Measurements from ENCODE around the gene ME2. TPM values are rescaled to one million over a fixed set of nuclear protein-coding genes. Genes with fewer than 3 reads are reported as not detected.

Gene ME2
- total RNA-seq, 2 experiments from 2014 or later = 138 to 141 TPM

GRCh38 chr18:50982086-50982801 lies 103.3 kb downstream of the ME2 start:
- peaks cover 6% of the 10 kb centered on the region for H3K9me3 Mint-ChIP-seq
- H3K4me3 Mint-ChIP-seq = no peak overlapping the region
- no peak overlapping the region for H3K27ac Mint-ChIP-seq
- no peak for ATAC-seq
- DNase-seq = no peak
- intact Hi-C loops (cut with micrococcal nuclease) = no loop called here
- H3K27me3 Mint-ChIP-seq = no peaks in the 10 kb centered on the region
- POLR2A ChIA-PET = no interaction called here
- peaks cover 4% of the 10 kb centered on the region for H3K4me1 Mint-ChIP-seq (ENCODE audit: low read depth)
- CTCF ChIA-PET = no interaction called here
- H3K36me3 Mint-ChIP-seq (ENCODE audit: low read depth) = peaks cover 41% of the 10 kb centered on the region
- no peak for TF ChIP-seq CTCF (IDR thresholded peaks at IDR 0.05)

GRCh38 chr18:50982802-50983179 lies 103.9 kb downstream of the ME2 start:
- POLR2A ChIA-PET = no interaction called here
- ATAC-seq (no peak), DNase-seq (no peak)
- Mint-ChIP-seq H3K4me3 (no peak overlapping the region), H3K4me1 (ENCODE audit: low read depth) (peaks cover 4% of the 10 kb centered on the region), H3K36me3 (ENCODE audit: low read depth) (peaks cover 35% of the 10 kb centered on the region), H3K27ac (no peak overlapping the region), H3K9me3 (peaks cover 3% of the 10 kb centered on the region), H3K27me3 (no peaks in the 10 kb centered on the region)
- TF ChIP-seq CTCF (IDR thresholded peaks at IDR 0.05) = no peak
- intact Hi-C loops (cut with micrococcal nuclease) = no loop called here
- CTCF ChIA-PET = no interaction called here

- intact Hi-C loops (cut with micrococcal nuclease) = no loop called here
- POLR2A ChIA-PET = no interaction called here
- Mint-ChIP-seq H3K4me3 (no peak overlapping the region), H3K27me3 (no peaks in the 10 kb centered on the region), H3K9me3 (no peaks in the 10 kb centered on the region), H3K27ac (no peak overlapping the region), H3K4me1 (ENCODE audit: low read depth) (peaks cover 2% of the 10 kb centered on the region), H3K36me3 (ENCODE audit: low read depth) (peaks cover 17% of the 10 kb centered on the region)
- ATAC-seq (no peak), DNase-seq (no peak)
- TF ChIP-seq CTCF (IDR thresholded peaks at IDR 0.05) = no peak
- CTCF ChIA-PET = interaction anchor here (1.4 kb wide), 1 partner anchor 65 kb away, joined by 4 read pairs; no protein-coding TSS in a partner anchor
Observed at GRCh38 chr18:50986360-50987087, 107.6 kb downstream of the ME2 start.

GRCh38 chr18:50987261-50987660 lies 108.3 kb downstream of the ME2 start:
- intact Hi-C loops (cut with micrococcal nuclease) = no loop called here
- Mint-ChIP-seq H3K4me1 (ENCODE audit: low read depth) (peaks cover 2% of the 10 kb centered on the region), H3K9me3 (no peaks in the 10 kb centered on the region), H3K4me3 (no peak overlapping the region), H3K36me3 (ENCODE audit: low read depth) (peaks cover 17% of the 10 kb centered on the region), H3K27me3 (no peaks in the 10 kb centered on the region), H3K27ac (no peak overlapping the region)
- ChIA-PET POLR2A (no interaction called here), CTCF (interaction anchor here (1.3 kb wide), 1 partner anchor 123 kb away, joined by 3 read pairs; no protein-coding TSS in a partner anchor)
- DNase-seq (no peak), ATAC-seq (no peak)
- TF ChIP-seq CTCF (IDR thresholded peaks at IDR 0.05) = no peak

GRCh38 chr18:50989711-50990110 lies 110.8 kb downstream of the ME2 start:
- TF ChIP-seq CTCF (IDR thresholded peaks at IDR 0.05) = no peak
- no peak overlapping the region for H3K27ac Mint-ChIP-seq
- H3K27me3 Mint-ChIP-seq = no peaks in the 10 kb centered on the region
- intact Hi-C loops (cut with micrococcal nuclease) = no loop called here
- DNase-seq (no peak), ATAC-seq (no peak)
- CTCF ChIA-PET = no interaction called here
- H3K9me3 Mint-ChIP-seq = no peaks in the 10 kb centered on the region
- POLR2A ChIA-PET = no interaction called here
- H3K4me1 Mint-ChIP-seq (ENCODE audit: low read depth) = no peaks in the 10 kb centered on the region
- H3K36me3 Mint-ChIP-seq (ENCODE audit: low read depth) = peaks cover 14% of the 10 kb centered on the region
- H3K4me3 Mint-ChIP-seq = no peak overlapping the region

All from activated CD8-positive, alpha-beta T cell treated with anti-CD3 and anti-CD28 coated beads for 36 hours (primary cell).